ENCODE measurements around the gene CATSPERZ.
A peak's percentile ranks its signal among the peaks of the same experiment; 100 is the strongest.
"Not testable (repeated sequence)": the region's sequence is repeated elsewhere in the genome, so short reads cannot be mapped to it uniquely, and the experiment has no call there.

The CATSPERZ gene

DNA sequence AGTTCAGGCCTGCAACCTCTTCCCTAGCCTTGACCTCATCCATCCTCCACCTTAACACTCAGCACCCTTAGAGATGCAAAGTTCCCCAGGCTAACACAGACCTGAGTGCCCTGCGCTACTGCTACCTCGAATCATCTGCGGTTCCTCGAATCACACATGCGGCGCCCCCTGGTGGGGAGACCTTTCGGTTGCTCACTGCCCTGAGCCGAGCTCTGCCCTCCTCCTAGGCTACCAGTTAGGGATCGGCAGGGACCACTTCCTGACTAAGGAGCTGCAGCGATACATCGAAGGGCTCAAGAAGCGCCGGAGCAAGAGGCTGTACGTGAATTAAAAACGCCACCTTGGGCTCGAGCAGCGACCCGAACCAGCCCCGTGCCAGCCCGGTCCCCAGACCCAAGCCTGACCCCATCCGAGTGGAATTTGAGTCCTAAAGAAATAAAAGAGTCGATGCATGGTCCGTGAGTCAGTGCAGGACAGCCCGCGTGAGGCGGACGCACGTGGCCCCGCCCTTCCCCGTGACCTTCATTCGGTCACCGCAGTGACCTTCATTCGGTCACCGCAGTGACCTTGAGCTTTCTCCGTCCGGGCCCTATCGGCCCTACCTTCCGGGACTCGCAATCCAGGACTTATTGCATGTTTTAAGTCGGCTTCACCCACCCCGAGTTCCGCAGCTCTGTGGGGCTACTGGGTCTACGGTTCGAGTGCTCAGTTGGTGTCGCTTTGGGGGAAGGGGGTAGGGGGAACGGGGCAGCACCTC, 4.3 kb downstream of the CATSPERZ start:
- DNase-seq, result peak; percentile 77

DNA sequence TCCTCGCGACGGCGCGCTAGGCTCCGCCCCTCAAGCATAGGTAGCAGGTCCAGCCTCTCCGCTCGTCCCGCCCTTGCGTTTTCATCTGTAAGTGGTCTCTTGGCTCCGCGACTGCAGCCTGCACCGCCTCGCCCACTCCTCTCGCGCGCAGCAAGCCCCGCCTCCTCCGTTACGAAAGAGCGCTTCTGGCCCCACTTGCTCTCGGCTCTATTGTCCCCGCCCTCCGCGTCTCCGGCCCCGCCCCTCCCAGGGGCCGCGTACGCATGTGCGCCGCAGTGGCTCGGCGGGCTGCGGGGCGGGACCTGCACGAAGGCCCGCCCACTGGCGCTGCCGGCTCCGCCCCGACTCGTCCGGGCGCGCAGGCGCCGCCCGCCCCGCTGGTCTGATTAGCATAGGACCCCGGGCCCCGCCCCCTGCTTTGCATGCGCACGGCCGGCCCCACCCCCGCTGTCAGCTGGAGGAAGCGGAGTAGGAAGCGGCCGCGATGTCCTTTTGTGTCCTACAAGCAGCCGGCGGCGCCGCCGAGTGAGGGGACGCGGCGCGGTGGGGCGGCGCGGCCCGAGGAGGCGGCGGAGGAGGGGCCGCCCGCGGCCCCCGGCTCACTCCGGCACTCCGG, 5.0 kb downstream of the CATSPERZ start, which contains the start of gene ESRRA:
Gene ESRRA (plus strand): TSS at position 450 of the 616 bp plus-strand sequence. CDS start 1,656 bp downstream, outside the sequence.
- peak; percentile 96 for DNase-seq

DNA sequence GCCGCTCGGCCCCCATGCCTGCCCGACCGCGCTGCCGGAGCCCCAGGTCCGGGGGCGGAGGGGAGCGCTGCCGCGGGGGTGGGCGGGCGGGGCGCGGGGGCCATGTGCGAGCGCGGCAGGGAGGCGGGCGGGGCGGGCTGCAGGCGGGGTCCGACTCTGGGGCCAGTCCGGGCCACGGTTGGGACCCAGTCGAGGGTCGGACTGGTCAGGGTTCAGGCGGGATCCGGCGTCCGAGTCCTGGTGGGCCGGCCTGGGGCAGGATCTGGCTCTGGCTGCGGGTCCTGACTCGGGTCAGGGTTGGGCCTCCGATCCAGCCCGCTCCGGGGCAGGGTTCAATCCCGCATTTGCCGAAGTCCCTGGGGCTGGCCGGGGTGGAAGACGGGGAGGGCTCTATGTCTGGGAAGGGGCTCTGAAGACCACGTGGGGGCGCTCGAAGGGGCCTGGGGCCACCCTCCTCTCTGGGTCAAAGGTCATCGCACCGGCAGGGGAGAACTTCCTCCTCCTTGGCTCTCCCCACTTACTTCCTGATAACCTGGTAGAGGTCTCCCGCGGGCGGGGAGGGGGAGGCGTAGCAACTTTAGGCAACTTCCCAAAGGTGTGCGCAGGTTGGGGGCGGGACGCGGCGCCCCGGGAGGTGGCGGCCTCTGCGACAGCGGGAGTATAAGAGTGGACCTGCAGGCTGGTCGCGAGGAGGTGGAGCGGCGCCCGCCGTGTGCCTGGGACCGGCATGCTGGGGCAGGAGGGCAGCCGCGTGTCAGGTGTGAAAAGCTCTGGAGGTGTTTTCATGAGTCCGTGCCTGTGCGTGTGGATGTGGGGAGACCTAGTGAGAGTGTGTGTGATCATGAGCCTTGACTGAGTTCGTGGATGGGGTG, 5.8 kb downstream of the CATSPERZ start:
- DNase-seq, result no peak

DNA sequence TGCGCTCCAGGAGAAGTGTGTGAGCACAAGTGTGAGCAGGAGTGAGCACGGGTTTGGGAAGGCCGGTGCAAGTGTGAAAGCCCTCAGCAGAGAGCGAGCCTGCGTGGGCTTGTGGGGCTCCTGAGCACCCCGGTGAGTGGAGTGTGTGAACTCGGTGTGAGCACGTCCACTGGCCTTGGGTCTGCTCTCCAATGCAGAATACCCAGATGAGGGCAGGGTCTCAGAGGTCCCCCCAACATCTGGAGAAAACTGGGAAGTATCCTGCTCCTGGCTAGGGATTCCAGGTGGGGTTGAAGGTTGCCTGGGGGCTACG, 6.4 kb downstream of the CATSPERZ start:
- no peak for DNase-seq

DNA sequence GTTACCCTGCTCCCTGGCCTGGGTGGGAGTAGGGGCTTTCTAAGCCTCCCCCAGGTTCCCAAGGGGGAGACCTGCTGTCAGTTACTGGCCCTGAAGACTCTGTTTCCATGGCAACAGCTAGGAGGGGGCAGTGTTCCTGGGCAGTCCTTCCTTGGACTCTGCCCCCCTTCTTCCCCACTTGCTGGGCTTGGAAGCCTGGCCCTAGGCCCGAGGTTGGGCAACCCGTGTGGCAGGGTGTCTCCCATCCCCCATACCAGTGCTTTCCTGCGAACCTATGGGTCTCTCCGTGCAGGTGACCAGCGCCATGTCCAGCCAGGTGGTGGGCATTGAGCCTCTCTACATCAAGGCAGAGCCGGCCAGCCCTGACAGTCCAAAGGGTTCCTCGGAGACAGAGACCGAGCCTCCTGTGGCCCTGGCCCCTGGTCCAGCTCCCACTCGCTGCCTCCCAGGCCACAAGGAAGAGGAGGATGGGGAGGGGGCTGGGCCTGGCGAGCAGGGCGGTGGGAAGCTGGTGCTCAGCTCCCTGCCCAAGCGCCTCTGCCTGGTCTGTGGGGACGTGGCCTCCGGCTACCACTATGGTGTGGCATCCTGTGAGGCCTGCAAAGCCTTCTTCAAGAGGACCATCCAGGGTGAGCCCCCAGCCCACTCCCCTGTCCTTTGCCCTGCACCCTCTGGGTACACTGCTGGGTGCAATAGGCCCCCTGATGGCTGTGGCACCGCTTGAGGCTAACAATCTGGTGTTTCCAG, 6.9 kb downstream of the CATSPERZ start:
- DNase-seq, result no peak

DNA sequence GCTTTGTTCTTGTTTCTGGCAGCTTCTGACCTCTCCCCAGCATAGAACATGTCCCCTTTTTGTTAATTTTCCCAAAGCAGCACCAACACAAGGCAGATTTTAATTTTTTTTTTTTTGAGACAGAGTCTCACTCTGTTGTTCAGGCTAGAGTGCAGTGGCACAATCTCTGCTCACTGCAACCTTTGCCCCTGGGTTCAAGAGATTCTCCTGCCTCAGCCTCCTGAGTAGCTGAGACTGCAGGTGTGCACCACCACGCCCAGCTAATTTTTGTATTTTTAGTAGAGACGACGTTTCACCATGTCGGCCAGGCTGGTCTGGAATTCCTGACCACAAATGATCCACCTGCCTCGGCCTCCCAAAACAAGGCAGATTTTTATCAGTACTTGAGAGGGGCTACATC, 7.6 kb downstream of the CATSPERZ start:
- DNase-seq, result not testable (repeated sequence)

DNA sequence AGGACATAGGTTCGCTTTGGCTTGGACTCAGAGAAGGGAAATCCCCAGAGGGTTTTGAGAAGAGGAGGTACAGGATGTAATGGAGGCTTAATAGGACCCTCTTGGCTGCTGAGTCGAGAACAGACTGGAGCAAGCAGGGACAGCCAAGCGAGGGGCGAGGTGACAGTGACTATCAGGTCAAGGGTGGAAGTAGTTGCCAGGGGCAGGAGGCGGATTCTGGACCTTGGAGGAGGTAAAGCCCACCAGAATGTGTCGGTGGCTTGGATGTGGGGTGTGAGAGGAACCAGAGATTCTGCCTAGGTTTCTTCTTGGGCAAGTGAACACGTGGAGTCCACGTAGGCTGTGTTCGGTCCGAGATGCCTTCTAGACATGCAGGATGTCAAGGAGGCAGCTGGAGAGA, 12.8 kb downstream of the CATSPERZ start:
- no peak for DNase-seq

DNA sequence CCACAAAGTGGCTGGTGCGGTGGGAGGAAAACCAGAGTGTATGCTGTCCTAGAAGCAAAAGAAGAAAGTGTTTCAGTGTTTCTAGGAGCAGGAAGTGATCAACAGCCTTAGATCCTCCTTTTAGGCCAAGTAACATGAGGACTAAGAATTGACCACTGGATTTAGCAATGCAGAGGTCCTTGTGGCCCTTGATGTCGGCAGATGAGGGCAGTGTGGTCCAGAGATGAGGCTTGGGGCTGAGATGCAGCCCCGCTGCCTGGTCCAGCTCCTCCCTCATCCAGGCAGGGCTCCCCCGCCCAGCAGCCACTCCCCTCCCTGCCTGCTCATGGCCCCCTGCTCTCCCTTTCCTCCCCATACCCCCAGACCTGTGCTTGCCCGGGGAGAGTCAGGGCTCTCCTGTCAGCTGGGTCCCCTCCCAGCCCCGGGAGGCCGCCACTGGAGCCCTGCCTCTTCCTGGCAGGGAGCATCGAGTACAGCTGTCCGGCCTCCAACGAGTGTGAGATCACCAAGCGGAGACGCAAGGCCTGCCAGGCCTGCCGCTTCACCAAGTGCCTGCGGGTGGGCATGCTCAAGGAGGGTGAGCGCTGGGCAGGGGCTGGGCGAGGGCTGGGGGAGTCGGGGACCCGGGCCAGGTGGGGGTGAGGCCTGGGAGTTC, 13.5 kb downstream of the CATSPERZ start:
- DNase-seq, result no peak

DNA sequence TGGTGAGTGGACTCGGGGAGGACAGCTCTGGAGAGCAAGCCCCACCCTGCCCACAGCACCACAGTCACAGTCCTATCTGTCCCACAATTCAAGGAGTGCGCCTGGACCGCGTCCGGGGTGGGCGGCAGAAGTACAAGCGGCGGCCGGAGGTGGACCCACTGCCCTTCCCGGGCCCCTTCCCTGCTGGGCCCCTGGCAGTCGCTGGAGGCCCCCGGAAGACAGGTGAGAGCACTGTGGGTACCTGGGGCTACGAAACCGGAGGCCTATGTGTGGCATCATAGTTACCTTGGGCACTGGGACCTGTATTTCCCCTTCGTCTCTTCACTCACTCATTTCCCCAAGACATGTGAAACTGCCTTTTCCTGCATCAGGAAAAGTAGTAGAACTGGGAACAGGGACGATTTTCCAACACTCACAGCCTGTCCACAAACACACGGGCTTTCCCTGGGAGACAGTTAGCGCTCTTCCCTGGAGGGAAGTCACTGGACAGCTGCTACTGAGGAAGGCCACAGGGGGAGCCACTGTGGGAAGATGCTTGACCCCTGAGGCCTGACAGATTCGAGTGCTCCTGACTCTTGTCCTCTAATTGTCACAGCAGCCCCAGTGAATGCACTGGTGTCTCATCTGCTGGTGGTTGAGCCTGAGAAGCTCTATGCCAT, 14.1 kb downstream of the CATSPERZ start:
- no peak for DNase-seq

DNA sequence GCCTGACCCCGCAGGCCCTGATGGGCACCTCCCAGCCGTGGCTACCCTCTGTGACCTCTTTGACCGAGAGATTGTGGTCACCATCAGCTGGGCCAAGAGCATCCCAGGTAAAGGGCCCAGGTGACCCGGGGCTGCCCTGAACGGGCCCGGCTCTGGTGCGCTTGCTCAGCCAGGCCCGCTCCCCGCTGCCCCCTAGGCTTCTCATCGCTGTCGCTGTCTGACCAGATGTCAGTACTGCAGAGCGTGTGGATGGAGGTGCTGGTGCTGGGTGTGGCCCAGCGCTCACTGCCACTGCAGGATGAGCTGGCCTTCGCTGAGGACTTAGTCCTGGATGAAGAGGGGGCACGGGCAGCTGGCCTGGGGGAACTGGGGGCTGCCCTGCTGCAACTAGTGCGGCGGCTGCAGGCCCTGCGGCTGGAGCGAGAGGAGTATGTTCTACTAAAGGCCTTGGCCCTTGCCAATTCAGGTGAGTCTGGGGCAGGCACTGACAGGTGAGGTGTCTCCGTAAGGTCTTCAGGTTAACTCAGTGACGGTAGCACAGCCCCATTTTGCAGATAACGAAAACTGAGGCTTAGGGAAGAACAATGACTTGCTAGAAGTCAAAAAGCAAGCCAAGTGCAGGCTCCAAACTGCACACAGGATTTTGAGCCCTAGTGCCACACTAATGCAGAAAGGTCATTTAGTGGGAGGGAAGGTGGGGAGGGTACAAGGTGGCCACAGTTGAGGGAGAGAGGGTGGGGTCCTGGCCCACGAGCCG, 14.8 kb downstream of the CATSPERZ start:
- no peak for DNase-seq

DNA sequence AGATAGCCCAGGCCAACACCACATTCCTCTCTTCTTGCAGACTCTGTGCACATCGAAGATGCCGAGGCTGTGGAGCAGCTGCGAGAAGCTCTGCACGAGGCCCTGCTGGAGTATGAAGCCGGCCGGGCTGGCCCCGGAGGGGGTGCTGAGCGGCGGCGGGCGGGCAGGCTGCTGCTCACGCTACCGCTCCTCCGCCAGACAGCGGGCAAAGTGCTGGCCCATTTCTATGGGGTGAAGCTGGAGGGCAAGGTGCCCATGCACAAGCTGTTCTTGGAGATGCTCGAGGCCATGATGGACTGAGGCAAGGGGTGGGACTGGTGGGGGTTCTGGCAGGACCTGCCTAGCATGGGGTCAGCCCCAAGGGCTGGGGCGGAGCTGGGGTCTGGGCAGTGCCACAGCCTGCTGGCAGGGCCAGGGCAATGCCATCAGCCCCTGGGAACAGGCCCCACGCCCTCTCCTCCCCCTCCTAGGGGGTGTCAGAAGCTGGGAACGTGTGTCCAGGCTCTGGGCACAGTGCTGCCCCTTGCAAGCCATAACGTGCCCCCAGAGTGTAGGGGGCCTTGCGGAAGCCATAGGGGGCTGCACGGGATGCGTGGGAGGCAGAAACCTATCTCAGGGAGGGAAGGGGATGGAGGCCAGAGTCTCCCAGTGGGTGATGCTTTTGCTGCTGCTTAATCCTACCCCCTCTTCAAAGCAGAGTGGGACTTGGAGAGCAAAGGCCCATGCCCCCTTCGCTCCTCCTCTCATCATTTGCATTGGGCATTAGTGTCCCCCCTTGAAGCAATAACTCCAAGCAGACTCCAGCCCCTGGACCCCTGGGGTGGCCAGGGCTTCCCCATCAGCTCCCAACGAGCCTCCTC, 15.7 kb downstream of the CATSPERZ start:
- DNase-seq, result not testable (repeated sequence)

DNA sequence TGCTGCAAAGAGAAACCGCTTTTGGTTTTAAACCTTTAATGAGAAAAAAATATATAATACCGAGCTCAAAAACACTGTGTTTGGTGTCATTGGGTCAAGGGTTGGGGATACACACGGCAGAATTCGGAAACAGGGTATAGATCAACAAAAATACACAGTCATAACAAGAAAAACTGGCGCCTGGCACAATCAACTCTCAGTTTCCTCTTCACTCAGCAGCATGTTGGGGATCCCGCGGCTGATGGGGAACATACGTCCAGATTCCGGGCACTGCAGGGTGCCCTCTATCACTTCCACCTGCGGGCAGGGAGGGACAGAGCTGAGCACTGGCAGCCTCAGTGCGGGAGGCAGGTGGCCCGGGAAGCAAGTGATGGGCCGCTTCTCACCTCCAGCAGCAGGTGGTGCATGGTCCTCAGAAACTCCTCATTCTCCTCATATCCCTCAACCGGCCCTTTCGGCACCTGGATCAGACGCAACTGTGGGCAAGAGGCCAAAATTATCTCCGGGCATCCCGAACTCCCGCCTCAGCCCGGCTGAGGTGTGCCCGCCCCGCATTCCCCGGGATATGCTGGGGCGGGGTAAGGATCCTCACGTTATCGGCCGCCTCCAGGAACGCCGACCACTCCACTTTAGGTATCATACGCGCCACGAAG, 16.6 kb downstream of the CATSPERZ start:
- no peak for DNase-seq

DNA sequence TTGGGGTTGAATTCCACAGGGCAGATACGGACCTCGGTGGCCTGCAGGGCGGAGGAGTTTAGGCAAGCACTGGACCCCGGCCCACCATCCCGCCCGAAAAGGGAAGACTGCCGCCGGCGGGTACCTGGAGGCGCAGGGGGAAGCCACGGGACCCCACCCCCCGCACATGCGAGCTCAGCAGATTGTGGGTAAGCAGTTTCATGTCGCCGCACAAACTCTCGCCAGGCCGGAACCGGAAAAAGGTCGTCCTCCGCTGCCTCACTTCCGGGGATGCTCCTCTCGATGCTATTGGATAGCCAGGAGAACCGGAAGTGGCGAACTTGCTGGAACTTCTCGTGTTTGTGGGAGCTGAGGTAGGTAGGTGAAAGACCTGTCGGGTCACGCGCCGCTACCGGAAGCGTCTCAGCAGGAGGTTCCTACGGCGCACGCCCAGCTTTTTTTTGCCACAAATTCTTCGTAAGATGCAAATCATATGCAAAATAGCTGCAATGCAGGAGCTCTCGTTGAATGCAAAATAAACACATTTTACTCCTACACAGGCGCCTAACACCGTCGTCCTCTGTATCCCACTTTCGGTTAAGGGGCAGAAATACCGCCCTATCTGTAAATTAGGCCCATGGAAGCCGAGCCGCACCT, 17.3 kb downstream of the CATSPERZ start, which contains the start of gene TRMT112:
Gene TRMT112 (minus strand): TSS at position 235 of the 636 bp plus-strand sequence. CDS start 33 bp downstream, at position 202.
- peak; percentile 96 for DNase-seq

DNA sequence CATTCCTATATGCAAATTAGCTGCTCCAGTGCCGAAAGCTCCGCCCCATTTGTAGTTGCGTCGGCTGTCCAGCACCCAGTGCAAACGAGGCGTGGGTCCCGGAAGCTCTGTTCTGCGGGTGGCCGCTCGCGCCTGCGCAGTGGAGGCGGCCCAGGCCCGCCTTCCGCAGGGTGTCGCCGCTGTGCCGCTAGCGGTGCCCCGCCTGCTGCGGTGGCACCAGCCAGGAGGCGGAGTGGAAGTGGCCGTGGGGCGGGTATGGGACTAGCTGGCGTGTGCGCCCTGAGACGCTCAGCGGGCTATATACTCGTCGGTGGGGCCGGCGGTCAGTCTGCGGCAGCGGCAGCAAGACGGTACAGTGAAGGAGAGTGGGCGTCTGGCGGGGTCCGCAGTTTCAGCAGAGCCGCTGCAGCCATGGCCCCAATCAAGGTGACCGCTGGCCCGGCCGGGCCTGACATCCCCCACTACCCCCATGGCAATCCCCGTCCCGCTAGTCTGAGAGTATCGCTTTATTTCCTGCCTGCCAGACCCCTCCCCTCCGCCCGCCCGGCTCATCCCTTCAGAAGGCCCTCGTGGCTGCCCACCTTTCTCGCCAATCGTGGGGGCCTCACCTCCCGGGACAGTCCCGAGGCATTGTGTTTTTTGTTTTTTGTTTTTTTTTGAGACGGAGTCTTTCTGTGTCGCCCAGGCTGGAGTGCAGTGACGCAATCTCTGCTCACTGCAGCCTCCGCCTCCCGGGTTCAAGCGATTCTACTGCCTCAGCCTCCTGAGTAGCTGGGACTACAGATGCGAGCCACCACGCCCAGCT, 18.0 kb downstream of the CATSPERZ start, which contains the start of gene PRDX5:
Gene PRDX5 (plus strand): TSS at position 161 of the 805 bp plus-strand sequence. CDS start 95 bp downstream, at position 256.
- DNase-seq, result peak; percentile 92

DNA sequence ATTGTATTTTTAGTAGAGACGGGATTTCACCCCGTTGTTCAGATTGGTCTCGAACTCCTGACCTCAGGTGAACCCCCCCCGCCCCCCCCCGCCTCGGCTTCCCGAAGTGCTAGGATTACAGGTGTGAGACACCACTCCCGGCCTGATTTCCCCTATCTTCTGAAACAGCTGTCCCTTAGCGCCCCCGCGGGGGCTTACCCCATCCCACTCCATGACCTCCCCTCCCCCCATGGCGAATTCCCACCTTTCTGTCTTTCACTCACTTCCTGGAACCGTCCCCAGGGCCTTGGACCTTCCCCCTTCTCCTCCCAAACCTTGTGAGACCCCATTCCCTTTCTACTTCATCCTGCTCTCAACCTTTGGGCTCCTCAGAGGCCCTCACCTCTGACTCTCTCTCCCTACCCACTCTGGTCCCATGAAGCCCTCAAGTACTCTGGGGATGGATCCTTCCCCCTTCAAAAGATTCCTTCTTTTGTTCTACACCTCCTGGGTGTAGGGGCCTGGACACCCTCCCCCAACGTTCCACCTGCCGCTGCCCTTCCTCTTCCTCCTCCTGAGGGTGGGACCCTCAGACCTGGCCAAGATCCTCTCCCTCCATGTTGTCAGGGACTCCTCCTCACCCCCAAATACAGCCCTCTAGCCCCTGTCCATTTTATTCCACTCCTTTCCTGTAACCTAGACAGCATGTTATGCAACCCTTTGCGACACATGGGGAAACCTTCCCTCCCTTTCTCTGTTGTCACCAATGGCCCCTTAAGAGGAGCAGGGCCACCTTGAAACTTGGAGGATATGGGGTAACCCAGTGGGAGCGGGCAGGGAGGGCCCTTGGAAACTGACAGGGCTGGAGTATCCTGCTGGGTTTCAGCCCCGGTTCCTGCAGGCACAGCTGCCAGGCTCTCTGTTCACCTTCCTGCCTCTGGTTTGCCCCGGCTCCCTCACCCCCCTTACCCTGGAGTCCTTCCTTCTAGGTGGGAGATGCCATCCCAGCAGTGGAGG, 18.9 kb downstream of the CATSPERZ start:
- DNase-seq, result no peak

DNA sequence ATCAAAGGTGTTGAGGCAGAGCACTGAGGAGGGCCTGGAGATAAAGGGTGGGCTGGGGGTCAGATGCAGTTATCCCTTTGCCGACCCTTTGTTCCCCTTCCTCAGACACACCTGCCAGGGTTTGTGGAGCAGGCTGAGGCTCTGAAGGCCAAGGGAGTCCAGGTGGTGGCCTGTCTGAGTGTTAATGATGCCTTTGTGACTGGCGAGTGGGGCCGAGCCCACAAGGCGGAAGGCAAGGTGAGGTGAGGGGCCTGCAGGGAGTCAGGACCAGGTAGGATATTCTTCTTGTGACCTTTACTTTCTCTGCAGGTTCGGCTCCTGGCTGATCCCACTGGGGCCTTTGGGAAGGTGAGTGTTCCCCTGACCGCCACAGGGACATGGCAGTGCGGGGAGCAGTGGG, 20.4 kb downstream of the CATSPERZ start:
- DNase-seq, result no peak

Data from NCI-H1694 treated with DMSO at 0.1 percent for 48 hours (cell line).